Measurements from ENCODE around the gene OR2T8.

DNA sequence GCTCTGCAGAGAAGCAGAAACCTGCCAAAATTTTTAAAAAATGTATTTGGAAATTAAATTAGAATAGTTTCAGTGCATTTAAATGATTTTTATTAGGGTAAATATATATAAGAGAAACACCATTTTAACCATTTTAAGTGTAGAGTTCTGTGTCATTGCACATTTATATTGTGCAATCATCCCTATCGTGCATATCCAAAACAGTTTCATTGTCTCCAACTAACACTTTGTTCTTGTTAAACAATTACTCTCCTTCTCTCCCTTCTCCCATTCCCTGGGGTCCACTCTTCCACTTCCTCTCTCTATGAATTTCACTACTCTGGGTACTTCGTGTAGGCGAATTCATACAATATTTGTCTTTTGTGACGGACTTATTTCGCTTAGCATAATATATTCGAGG lies 22.6 kb downstream of the OR2T8 start:
- TF ChIP-seq, protein P1, sequence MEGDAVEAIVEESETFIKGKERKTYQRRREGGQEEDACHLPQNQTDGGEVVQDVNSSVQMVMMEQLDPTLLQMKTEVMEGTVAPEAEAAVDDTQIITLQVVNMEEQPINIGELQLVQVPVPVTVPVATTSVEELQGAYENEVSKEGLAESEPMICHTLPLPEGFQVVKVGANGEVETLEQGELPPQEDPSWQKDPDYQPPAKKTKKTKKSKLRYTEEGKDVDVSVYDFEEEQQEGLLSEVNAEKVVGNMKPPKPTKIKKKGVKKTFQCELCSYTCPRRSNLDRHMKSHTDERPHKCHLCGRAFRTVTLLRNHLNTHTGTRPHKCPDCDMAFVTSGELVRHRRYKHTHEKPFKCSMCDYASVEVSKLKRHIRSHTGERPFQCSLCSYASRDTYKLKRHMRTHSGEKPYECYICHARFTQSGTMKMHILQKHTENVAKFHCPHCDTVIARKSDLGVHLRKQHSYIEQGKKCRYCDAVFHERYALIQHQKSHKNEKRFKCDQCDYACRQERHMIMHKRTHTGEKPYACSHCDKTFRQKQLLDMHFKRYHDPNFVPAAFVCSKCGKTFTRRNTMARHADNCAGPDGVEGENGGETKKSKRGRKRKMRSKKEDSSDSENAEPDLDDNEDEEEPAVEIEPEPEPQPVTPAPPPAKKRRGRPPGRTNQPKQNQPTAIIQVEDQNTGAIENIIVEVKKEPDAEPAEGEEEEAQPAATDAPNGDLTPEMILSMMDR (IDR thresholded peaks at IDR 0.05; ENCODE audit: low read length) = no peak
- TF ChIP-seq EZH2 (optimal IDR thresholded peaks at IDR 0.05; ENCODE audit: low read depth, low read length) (no peak), EZH2phosphoT487 (IDR thresholded peaks at IDR 0.05; ENCODE audit: low read length) (no peak)
